Stimulated activated CD8-positive, alpha-beta memory T cell treated with anti-CD3 and anti-CD28 coated beads, Interleukin-2, amount 100 ng/mL, for 48 hours (primary cell): ENCODE data around the gene TRPV3.
"Not testable (repeated sequence)": the region's sequence is repeated elsewhere in the genome, so short reads cannot be mapped to it uniquely, and the experiment has no call there.

Experiments used
- DNase-seq, 2 donors: peaks; one replicate each; pipeline ENCODE4 v3.0.0-alpha.2; 2020; ENCODE audit warnings: low read depth in 2 of 2

Gene TRPV3

GRCh38 chr17:3573246-3574100, 15.9 kb upstream of the TRPV3 start:
- DNase-seq = no peak

- DNase-seq = no peak
Observed at GRCh38 chr17:3572231-3572630, 14.6 kb upstream of the TRPV3 start.

DNA sequence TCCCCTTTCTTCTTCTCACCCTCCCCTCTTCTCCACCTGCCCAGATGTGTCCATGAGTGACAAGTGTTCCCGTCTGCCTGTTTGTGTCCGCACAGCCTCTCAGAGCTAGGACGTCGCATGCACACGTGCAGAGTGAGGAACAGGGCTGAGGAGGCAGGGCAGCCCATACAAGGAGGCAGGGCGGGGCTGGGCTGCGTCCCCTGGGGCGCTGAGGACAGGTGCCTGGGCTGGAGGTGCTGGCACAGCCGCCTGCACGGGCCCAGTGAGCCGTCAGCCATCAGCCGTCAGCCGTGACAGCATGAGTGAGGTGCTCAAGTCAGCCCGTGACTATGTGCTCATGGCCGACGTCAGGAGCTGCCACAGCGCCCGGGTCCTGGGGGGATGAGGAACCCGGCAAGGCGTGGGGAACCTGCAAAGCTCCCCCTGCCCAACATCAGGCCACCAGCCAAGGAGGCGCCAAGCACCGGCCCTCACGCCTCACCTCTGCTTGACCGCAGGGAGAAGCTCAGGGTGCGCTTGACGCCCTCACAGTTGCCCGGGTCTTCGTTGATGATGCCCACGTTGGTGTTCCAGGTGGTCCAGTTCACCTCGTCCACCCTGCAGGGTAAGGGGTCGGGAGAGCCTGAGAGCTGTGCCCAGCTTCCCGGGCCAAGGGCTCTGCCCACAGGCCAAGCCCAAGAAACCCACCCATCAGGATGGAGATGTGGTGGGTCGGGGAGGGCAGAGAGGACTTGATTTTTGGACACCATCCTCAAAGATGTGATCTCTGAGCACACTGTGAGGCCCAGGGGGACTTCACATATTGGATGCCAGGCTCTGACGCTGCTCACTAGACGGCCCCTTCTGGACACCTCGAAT, 13.7 kb upstream of the TRPV3 start:
- DNase-seq = no peak

DNA sequence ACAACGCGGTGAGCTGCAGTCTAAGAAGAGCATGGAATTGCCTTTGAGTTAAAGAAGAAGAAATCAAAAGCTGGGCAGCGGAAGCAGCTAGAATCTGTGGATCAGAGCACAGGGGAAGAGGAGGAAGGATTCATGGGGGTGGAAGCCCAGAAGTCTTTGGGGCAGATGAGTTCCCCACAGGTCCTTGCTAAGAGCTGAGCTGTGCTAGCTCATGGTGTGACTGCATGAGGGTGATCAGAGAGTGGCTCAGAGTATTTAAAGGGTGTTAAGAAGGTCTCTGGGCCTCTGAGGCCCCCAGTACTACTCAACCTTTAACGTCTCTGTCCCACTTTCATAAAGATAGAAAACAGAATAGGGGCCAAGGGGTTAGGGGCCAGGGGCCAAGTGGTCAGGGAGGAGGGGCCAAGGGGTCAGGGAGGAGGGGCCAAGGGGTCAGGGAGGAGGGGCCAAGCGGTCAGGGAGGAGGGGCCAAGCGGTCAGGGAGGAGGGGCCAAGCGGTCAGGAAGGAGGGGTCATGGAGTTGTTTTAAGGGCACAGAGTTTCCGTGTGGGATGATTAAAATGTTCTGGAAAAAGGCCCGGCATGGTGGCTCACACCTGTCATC, 12.0 kb upstream of the TRPV3 start:
- DNase-seq = no peak

- DNase-seq = no peak
Observed at GRCh38 chr17:3566551-3566950, 8.9 kb upstream of the TRPV3 start.

GRCh38 chr17:3565143-3565542, 7.5 kb upstream of the TRPV3 start:
- DNase-seq = no peak

- DNase-seq = not testable (repeated sequence)
Observed at GRCh38 chr17:3564241-3564640, 6.6 kb upstream of the TRPV3 start.

DNA sequence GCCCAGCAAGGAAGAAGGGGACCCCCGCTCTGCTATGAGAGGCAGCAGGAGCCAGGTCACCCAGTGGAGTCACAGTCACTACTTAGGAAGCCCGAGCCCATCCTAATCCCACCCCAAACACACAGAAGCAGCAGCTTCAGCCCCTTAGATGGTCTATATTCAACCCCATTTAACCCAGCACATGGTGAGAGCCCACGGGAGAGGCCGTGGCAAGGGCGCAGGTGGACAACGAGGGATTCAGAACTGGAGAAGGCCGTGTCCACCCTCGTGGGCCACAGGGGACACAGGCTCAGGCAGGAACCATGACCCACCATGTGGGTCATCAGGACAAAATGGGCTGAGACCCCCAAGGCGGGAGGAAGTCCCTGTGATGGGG, 1.6 kb upstream of the TRPV3 start:
- no peak for DNase-seq

DNA sequence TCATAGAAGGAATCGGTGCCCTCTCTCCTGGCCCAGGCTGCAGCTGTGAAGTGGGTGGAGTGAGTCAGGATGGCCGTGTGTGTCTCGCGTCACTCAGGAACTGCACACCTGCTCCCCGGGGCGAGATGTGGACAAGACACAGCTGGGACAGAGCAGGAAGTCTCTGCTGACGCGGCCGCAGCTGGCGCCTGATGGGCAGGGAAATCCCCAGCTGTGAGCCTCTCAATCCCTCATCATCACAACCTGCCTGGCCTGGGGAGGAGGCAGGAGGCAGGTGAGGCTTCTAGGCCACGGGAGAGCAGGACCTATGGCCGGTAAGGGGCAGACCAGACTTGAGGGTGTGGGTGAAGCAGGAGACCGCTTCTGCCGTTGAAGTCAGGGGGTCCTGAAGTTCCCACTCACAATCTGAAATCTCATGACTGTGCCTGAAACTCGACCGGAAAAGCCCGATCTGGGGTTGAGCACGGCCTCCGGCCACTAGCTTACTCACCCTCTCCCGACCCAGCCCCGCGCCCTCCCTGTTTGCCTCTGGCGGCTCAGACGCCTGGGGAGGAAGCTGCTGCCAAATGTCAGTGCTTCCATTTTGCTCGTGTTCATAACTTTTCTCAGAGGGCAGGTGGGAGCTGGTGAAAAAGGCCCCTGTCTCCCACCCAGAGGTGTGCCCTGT, 1.1 kb upstream of the TRPV3 start:
- DNase-seq = peak; percentile 35 to 39

DNA sequence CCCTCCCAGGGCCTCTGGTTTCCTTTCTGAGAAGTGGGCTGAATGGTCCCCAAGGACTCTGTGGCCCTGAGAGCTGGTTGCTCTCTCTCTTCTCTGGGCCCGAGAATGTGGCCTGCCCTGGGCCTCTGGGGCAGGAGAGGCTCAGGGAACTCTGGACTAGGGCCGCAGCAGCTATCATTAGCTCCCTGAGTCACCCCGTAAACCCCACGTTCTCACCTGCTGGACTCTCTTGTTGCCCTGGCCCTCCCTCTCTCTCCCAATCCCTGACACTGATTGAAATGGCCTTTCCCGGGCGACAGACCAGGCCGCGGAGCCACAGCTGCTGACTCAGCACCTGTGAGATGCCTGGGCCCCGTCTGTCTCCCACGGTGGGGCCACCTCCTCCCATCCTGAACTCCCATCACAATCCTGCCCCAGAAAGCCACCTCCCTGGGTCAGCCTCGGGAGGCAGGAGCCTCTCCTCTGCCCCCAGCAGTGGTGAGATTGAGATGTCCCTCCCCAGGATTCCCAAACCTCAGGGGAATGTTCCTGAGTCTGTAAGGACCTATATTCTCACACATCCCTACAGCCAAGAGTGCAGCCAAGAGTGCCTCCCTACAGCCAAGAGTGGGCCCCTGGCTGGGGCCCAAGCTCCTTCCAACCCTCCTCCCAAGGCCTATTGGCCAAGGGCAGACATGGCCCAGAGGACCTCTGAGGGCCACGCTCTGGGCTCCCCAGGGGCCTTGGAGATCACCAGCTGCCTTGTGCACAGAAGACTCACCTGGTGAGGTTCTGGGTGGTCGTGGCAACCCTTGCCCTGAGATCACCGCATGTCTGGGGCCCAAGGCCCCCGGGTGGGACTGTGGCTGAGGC, 470 bp downstream of the TRPV3 start:
- DNase-seq = no peak

DNA sequence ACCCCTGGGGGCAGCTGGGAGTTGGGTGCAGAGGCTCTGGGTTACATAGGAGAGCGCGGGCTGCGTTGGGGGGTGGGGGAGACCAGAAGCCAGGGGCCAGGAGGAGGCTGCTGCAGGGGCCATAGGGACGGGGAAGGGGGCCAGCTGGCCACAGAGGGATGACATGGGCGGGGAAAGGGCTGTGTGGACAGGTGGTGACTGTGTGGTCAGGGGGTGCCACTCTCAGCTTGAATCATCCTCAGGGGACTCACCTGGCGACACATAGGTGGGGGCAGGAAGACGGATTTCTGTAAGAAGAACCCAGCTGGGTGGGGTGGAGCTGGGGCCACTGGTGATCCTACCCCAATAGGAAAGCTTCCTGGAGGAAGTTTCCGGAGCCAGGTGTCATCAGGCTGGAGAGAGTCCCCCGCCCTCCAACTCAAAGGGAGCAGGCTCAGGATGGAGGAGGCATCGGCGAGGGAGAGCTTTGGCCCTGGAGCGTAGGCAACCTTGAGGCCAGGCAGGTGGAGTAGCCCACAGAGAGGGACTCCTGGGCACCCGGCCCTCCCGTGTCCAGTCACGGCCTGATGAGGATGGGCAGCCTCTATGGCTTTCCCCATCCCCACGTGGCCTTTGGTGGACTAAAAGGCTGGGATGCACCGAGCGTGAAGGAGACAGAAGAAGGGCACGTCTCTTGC, 1.2 kb downstream of the TRPV3 start:
- DNase-seq = no peak

DNA sequence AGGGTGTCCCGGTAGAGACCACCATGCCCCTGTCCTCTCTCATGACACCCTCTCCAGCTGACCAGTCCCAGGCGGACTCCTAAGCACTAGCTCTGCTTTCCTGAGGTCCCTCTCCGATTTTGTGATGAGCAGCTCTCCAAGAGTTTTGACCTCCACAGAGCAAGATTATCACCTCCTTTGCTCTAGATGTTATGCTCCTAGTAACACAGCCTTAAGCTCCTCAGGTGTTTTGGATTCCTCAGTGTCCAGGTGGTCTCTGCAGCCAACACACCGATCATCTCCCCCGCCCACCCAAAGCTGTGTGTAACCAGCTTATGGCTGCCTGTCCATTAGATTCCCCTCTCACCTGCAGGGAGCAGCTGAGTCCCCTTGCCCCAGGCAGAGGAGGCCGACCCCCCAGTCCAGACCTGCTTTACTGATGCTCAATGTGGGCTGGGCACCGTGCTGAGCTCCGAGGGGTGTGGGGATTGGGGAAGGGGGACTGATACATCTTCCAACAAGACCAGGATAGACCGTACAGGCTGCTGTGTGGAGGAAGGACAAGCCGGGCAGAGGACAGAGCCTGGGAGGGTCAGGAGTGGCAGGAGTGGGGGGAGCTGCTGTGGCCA, 2.3 kb downstream of the TRPV3 start:
- no peak for DNase-seq

- no peak for DNase-seq
Observed at GRCh38 chr17:3554440-3554839, 3.2 kb downstream of the TRPV3 start.

- DNase-seq = no peak
Observed at GRCh38 chr17:3553419-3554401, 3.9 kb downstream of the TRPV3 start.

DNA sequence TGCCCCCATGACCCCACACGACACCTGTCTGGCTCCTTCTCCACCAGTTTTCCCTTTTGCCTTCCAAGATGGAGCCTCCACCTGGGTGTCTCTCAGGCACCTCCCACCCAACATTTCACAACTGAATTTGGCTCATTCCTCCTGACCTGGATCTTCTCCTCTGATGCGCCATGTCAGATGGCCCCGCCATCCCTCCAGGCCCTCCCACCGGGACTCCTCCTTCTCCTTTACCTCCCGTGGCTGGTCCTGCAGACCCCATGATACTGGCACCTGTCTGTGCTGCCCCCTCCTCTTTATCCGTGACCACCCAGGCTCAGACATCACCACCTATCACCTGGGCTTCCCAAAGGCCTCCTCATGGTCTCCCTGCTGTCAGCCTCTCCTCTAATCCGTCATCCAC, 4.7 kb downstream of the TRPV3 start:
- DNase-seq = no peak

GRCh38 chr17:3551189-3551588, 6.4 kb downstream of the TRPV3 start:
- DNase-seq = no peak

GRCh38 chr17:3549610-3550162, 7.9 kb downstream of the TRPV3 start:
- DNase-seq = no peak

DNA sequence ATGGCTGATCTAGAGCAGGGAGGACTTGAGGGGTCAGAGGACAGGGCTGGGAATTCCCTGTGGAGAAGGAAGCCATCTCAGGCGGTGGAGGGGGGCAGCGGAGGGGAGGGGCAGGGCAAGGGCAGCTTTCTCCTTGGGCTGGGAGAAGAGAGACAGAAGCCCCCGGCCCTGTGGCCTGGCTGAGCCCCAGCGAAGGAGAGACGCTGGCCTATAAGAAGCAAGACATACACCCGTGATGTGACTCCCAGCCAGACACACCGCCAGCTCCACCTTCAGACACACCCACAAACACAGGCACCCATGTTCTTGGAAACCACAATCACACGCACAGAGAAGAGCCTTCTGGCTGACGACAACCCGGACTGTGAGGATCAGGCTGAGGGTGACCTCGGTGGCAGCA, 10.0 kb downstream of the TRPV3 start:
- DNase-seq = no peak

DNA sequence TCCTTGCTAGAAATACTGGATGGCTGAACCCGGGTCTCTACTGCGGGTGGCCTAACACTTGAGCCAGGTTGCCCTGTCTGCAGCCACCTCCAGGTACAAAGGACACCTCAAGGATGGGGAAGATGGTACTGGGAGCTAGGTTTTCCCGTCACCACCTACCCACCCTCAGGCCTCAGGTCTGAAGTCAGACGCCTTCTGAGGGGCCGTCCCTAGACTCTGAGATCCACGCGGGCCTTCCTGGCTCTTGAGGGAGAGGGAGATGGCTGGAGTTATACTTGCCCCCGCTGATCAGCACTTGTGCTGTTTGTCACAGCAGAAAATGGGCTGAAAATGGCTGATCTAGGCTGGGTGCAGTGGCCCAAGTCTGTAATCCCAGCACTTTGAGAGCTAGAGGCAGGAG, 10.6 kb downstream of the TRPV3 start:
- DNase-seq = no peak
